Activated B cell treated with CpG ODN at 0.5 μM for 24 hours (primary cell): ENCODE data around the gene ABCB6. TPM values are rescaled to one million over a fixed set of nuclear protein-coding genes. Genes with fewer than 3 reads are reported as not detected.

Experiments used
- ATAC-seq: fragments of 200-7000 bp; cut with Tn5 transposase; one replicate; pipeline ENCODE4 v1.10.0; 2021; ENCODE audit warnings: low read depth, mild to moderate bottlenecking, moderate library complexity
- CTCF ChIA-PET: fragments of 350-600 bp; sonication (Branson Sonifier 250); formaldehyde crosslinking; loops from one replicate; lab custom pipeline; 2021; ENCODE audit warnings: antibody characterized with exemption; lab: Charles Lee
- POLR2A ChIA-PET: fragments of 350-600 bp; sonication (Branson Sonifier 250); formaldehyde crosslinking; loops from one replicate; lab custom pipeline; 2021; ENCODE audit warnings: antibody characterized with exemption; lab: Charles Lee
- DNase-seq: peaks from one replicate; pipeline ENCODE4 v3.0.0; 2022
- H3K27ac Mint-ChIP-seq: one replicate; pipeline ENCODE4 v1.8.0; 2020; ENCODE audit warnings: mixed read lengths
- H3K27me3 Mint-ChIP-seq: one replicate; pipeline ENCODE4 v1.8.0; 2021; ENCODE audit warnings: mixed read lengths
- H3K36me3 Mint-ChIP-seq: one replicate; pipeline ENCODE4 v1.8.0; 2021; ENCODE audit warnings: low read depth, mixed read lengths
- H3K4me1 Mint-ChIP-seq: one replicate; pipeline ENCODE4 v1.8.0; 2021; ENCODE audit warnings: mixed read lengths
- H3K4me3 Mint-ChIP-seq: one replicate; pipeline ENCODE4 v1.8.0; 2020; ENCODE audit warnings: mild to moderate bottlenecking, mixed read lengths
- H3K9me3 Mint-ChIP-seq: one replicate; pipeline ENCODE4 v1.8.0; 2020; ENCODE audit warnings: mixed read lengths
- CTCF ChIP-seq: fragments of 200-600 bp; IDR thresholded peaks from one replicate; pipeline ENCODE4 v1.8.0; 2022; ENCODE audit warnings: antibody characterized with exemption, mild to moderate bottlenecking
- intact Hi-C: fragments of 100-400 bp; cut with micrococcal nuclease; formaldehyde crosslinking; loops from one replicate; pipeline ENCODE4 v1.15.1; 2024
- total RNA-seq: library from RNA; stranded (reverse); gene quantifications from 2 replicates; pipeline ENCODE4 v1.2.3, GENCODE V29; 2022

The ABCB6 gene
- total RNA-seq, 1 donor from 2014 or later, result 16.6 TPM

- peaks cover 61% of the 10 kb centered on the region for H3K4me1 Mint-ChIP-seq
- ChIA-PET CTCF (interaction anchor here (1.7 to 4.4 kb wide), 4 partner anchors 8 to 41 kb away, joined by 7 to 42 read pairs (median 24); partner anchors contain the start of genes ANKZF1, ATG9A, DNAJB2 and GLB1L), POLR2A (interaction anchor here (0.6 to 12.0 kb wide), 26 partner anchors 8 to 962 kb away, joined by 3 to 287 read pairs (median 6); partner anchors contain the start of genes ABCB6, ANKZF1, ATG9A and CNPPD1)
- DNase-seq (peak; percentile 42), ATAC-seq (peak; percentile 8)
- peak within 1 kb of the TSS; percentile 98 for H3K27ac Mint-ChIP-seq
- H3K27me3 Mint-ChIP-seq, result no peaks in the 10 kb centered on the region
- TF ChIP-seq CTCF, result no peak
- H3K4me3 Mint-ChIP-seq, result peak within 1 kb of the TSS; percentile 82
- intact Hi-C loops, result loop anchor here (1.0 to 5.0 kb wide), 8 partner anchors 8 to 685 kb away; partner anchors contain the start of genes ANKZF1, ATG9A, CHPF and CNOT9
- H3K9me3 Mint-ChIP-seq, result no peaks in the 10 kb centered on the region
- H3K36me3 Mint-ChIP-seq, result peaks cover 48% of the 10 kb centered on the region
Measured at GRCh38 chr2:219252900-219253752, 34.4 kb upstream of the ABCB6 start, which contains the start of gene TUBA4B. TUBA4B (plus strand) TSS chr2:219253243; CDS start chr2:219253408, 165 bp downstream.

GRCh38 chr2:219252570-219252899 is 33.8 kb upstream of the ABCB6 start:
- ChIA-PET POLR2A (interaction anchor here (0.6 to 12.0 kb wide), 21 partner anchors 8 to 962 kb away, joined by 3 to 287 read pairs (median 8); partner anchors contain the start of genes ABCB6, ANKZF1, ATG9A and CNPPD1), CTCF (interaction anchor here (4.3 to 4.4 kb wide), 2 partner anchors 26 to 42 kb away, joined by 34 to 42 read pairs; partner anchors contain the start of gene DNAJB2)
- TF ChIP-seq CTCF, result no peak
- peak overlapping the region; percentile 82 for H3K4me3 Mint-ChIP-seq
- ATAC-seq (no peak), DNase-seq (no peak)
- intact Hi-C loops, result loop anchor here (5.0 kb wide), 1 partner anchor 290 kb away; the partner anchor contains the start of genes CHPF and TMEM198
- H3K4me1 Mint-ChIP-seq, result peaks cover 67% of the 10 kb centered on the region
- H3K27ac Mint-ChIP-seq, result peak overlapping the region; percentile 98
- no peaks in the 10 kb centered on the region for H3K27me3 Mint-ChIP-seq
- H3K9me3 Mint-ChIP-seq, result no peaks in the 10 kb centered on the region
- peaks cover 52% of the 10 kb centered on the region for H3K36me3 Mint-ChIP-seq

GRCh38 chr2:219252084-219252483 is 33.3 kb upstream of the ABCB6 start:
- Mint-ChIP-seq H3K9me3 (no peaks in the 10 kb centered on the region), H3K36me3 (peaks cover 53% of the 10 kb centered on the region), H3K27ac (peak overlapping the region; percentile 98), H3K4me3 (peak overlapping the region; percentile 82), H3K27me3 (no peaks in the 10 kb centered on the region), H3K4me1 (peaks cover 72% of the 10 kb centered on the region)
- no peak for DNase-seq
- ChIA-PET POLR2A (interaction anchor here (0.6 to 12.0 kb wide), 15 partner anchors 10 to 961 kb away, joined by 3 to 287 read pairs (median 8); partner anchors contain the start of genes ABCB6, ANKZF1, ATG9A and CNPPD1), CTCF (interaction anchor here (1.2 to 5.2 kb wide), 4 partner anchors 26 to 80 kb away, joined by 3 to 42 read pairs (median 34); partner anchors contain the start of gene DNAJB2)
- ATAC-seq, result no peak
- no peak for TF ChIP-seq CTCF
- intact Hi-C loops, result loop anchor here (5.0 kb wide), 1 partner anchor 290 kb away; the partner anchor contains the start of genes CHPF and TMEM198

- CTCF ChIA-PET, result interaction anchor here (1.2 to 5.2 kb wide), 3 partner anchors 27 to 80 kb away, joined by 3 to 35 read pairs (median 34); partner anchors contain the start of gene DNAJB2
- POLR2A ChIA-PET, result interaction anchor here (0.6 to 12.0 kb wide), 9 partner anchors 10 to 359 kb away, joined by 3 to 287 read pairs (median 61); partner anchors contain the start of genes ABCB6, ANKZF1, ATG9A and CNPPD1
- Mint-ChIP-seq H3K9me3 (no peaks in the 10 kb centered on the region), H3K27ac (peak overlapping the region; percentile 98), H3K4me3 (peak overlapping the region; percentile 82), H3K27me3 (no peaks in the 10 kb centered on the region), H3K4me1 (peaks cover 76% of the 10 kb centered on the region), H3K36me3 (peaks cover 53% of the 10 kb centered on the region)
- ATAC-seq (no peak), DNase-seq (no peak)
- no peak for TF ChIP-seq CTCF
- intact Hi-C loops, result loop anchor here (5.0 kb wide), 1 partner anchor 291 kb away; the partner anchor contains the start of genes CHPF and TMEM198
Measured at GRCh38 chr2:219251656-219252055, 32.9 kb upstream of the ABCB6 start.
